H9 (cell line): ENCODE measurements around the gene MIPEP. TPM values are rescaled to one million over a fixed set of nuclear protein-coding genes. Genes with fewer than 3 reads are reported as not detected.

Source experiments
- DNase-seq: peaks from one replicate; pipeline ENCODE4 v3.0.0-alpha.2; 2017
- H2AFZ ChIP-seq: one replicate; pipeline ENCODE4 v1.6.1; 2013; ENCODE audit warnings: mild to moderate bottlenecking, low read length, control low read depth, moderate library complexity
- H2AK5ac ChIP-seq: 2 replicates; pipeline ENCODE4 v1.6.1; 2013; ENCODE audit warnings: low read length, control low read depth, mixed read lengths; ENCODE audit not compliant: insufficient read length
- H2BK120ac ChIP-seq: one replicate; pipeline ENCODE4 v1.6.1; 2013; ENCODE audit warnings: low read depth, mild to moderate bottlenecking, low read length, control low read depth, inconsistent platforms; ENCODE audit not compliant: poor library complexity, severe bottlenecking
- H2BK12ac ChIP-seq: 2 replicates; pipeline ENCODE4 v1.6.1; 2013; ENCODE audit warnings: low read length, control low read depth, mixed read lengths, low read depth; ENCODE audit not compliant: insufficient read length
- H2BK15ac ChIP-seq: 2 replicates; pipeline ENCODE4 v1.6.1; 2013; ENCODE audit warnings: low read depth, low read length, control low read depth
- H2BK20ac ChIP-seq: one replicate; pipeline ENCODE4 v1.6.1; 2013; ENCODE audit warnings: low read depth, mild to moderate bottlenecking, low read length, control low read depth, inconsistent platforms; ENCODE audit not compliant: poor library complexity, severe bottlenecking
- H2BK5ac ChIP-seq: 2 replicates; pipeline ENCODE4 v1.6.1; 2013; ENCODE audit warnings: low read length, control low read depth, mixed read lengths; ENCODE audit not compliant: insufficient read length
- H3K14ac ChIP-seq: 2 replicates; pipeline ENCODE4 v1.6.1; 2013; ENCODE audit warnings: low read length, control low read depth; ENCODE audit not compliant: insufficient read depth
- H3K18ac ChIP-seq: 2 replicates; pipeline ENCODE4 v1.6.1; 2013; ENCODE audit warnings: low read depth, mild to moderate bottlenecking, mixed read lengths, low read length, control low read depth; ENCODE audit not compliant: insufficient read length
- H3K23ac ChIP-seq: 2 replicates; pipeline ENCODE4 v1.6.1; 2013; ENCODE audit warnings: low read length, control low read depth, mixed read lengths, low read depth; ENCODE audit not compliant: insufficient read length
- H3K23me2 ChIP-seq: 2 replicates; pipeline ENCODE4 v1.6.1; 2013; ENCODE audit warnings: low read depth, mild to moderate bottlenecking, mixed read lengths, low read length, control low read depth; ENCODE audit not compliant: insufficient read length, poor library complexity, severe bottlenecking
- H3K27ac ChIP-seq: 2 replicates; pipeline ENCODE4 v1.5.1; 2013; ENCODE audit warnings: low read length, control low read depth, mixed read lengths, low read depth; ENCODE audit not compliant: insufficient read length
- H3K27me3 ChIP-seq: 2 replicates; pipeline ENCODE4 v1.6.1; 2013; ENCODE audit warnings: low read length, control low read depth, inconsistent platforms; ENCODE audit not compliant: insufficient read depth
- H3K4ac ChIP-seq: 2 replicates; pipeline ENCODE4 v1.6.1; 2013; ENCODE audit warnings: low read depth, mild to moderate bottlenecking, control low read depth, inconsistent platforms, low read length, moderate library complexity
- H3K4me1 ChIP-seq: 2 replicates; pipeline ENCODE4 v1.6.1; 2013; ENCODE audit warnings: low read length, control low read depth, inconsistent platforms; ENCODE audit not compliant: insufficient read depth
- H3K4me2 ChIP-seq: 2 replicates; pipeline ENCODE4 v1.6.1; 2013; ENCODE audit warnings: low read length, control low read depth, mixed read lengths; ENCODE audit not compliant: insufficient read length, insufficient read depth
- H3K56ac ChIP-seq: 2 replicates; pipeline ENCODE4 v1.6.1; 2013; ENCODE audit warnings: low read depth, mild to moderate bottlenecking, mixed read lengths, low read length, control low read depth; ENCODE audit not compliant: insufficient read length
- H3K79me1 ChIP-seq: 2 replicates; pipeline ENCODE4 v1.6.1; 2013; ENCODE audit warnings: low read depth, mild to moderate bottlenecking, moderate library complexity, low read length, control low read depth, inconsistent platforms; ENCODE audit not compliant: insufficient read depth, poor library complexity, severe bottlenecking
- H3K79me2 ChIP-seq: 2 replicates; pipeline ENCODE4 v1.6.1; 2013; ENCODE audit warnings: low read length, control low read depth, inconsistent platforms; ENCODE audit not compliant: insufficient read depth
- H3K9ac ChIP-seq: 2 replicates; pipeline ENCODE4 v1.6.1; 2013; ENCODE audit warnings: low read length, control low read depth, mixed read lengths; ENCODE audit not compliant: insufficient read length; ENCODE audit errors: extremely low read depth
- H3K9me3 ChIP-seq: one replicate; pipeline ENCODE4 v1.6.1; 2013; ENCODE audit warnings: low read depth, low read length, inconsistent platforms; ENCODE audit not compliant: control insufficient read depth
- H3T11ph ChIP-seq: one replicate; pipeline ENCODE4 v1.6.1; 2013; ENCODE audit warnings: mild to moderate bottlenecking, low read length, control low read depth, inconsistent platforms
- H4K20me1 ChIP-seq: one replicate; pipeline ENCODE4 v1.6.1; 2013; ENCODE audit not compliant: control insufficient read depth, insufficient read length, insufficient read depth
- H4K5ac ChIP-seq: 2 replicates; pipeline ENCODE4 v1.6.1; 2013; ENCODE audit warnings: low read depth, mild to moderate bottlenecking, mixed read lengths, low read length, control low read depth; ENCODE audit not compliant: insufficient read length
- H4K8ac ChIP-seq: replicated peaks from 2 replicates; pipeline ENCODE4 v1.6.1; 2013; ENCODE audit warnings: low read length, control low read depth, mixed read lengths, low read depth; ENCODE audit not compliant: insufficient read length
- H4K91ac ChIP-seq: 2 replicates; pipeline ENCODE4 v1.6.1; 2013; ENCODE audit warnings: low read depth, mild to moderate bottlenecking, moderate library complexity, mixed read lengths, low read length, control low read depth; ENCODE audit not compliant: insufficient read length
- H3K27ac Mint-ChIP-seq, 3 experiments: 2 replicates in 2 of 3; 3 replicates in 1 of 3; pipeline ENCODE4 v1.8.0; 2020 to 2021; ENCODE audit warnings: mixed read lengths in 3 of 3, mild to moderate bottlenecking in 1 of 3, moderate library complexity in 1 of 3
- H3K27me3 Mint-ChIP-seq: 2 replicates; pipeline ENCODE4 v1.8.0; 2021; ENCODE audit warnings: low read depth, mild to moderate bottlenecking, moderate library complexity, mixed read lengths
- H3K36me3 Mint-ChIP-seq, 3 experiments: 2 replicates in 2 of 3; 3 replicates in 1 of 3; pipeline ENCODE4 v1.8.0; 2020 to 2021; ENCODE audit warnings: low read depth in 3 of 3, mixed read lengths in 3 of 3; ENCODE audit not compliant: insufficient read depth in 1 of 3
- H3K4me1 Mint-ChIP-seq, 2 experiments: 2 replicates each; pipeline ENCODE4 v1.8.0; 2020; ENCODE audit warnings: mixed read lengths in 2 of 2
- H3K4me3 Mint-ChIP-seq, 2 experiments: 2 replicates in 1 of 2; 3 replicates in 1 of 2; pipeline ENCODE4 v1.8.0; 2020 to 2021; ENCODE audit warnings: mild to moderate bottlenecking in 2 of 2, mixed read lengths in 2 of 2, moderate library complexity in 1 of 2
- H3K9me3 Mint-ChIP-seq, 2 experiments: 2 replicates in 1 of 2; 3 replicates in 1 of 2; pipeline ENCODE4 v1.8.0; 2020; ENCODE audit warnings: mild to moderate bottlenecking in 2 of 2, mixed read lengths in 2 of 2, moderate library complexity in 1 of 2
- whole genome bisulfite sequencing: extraction: QIAGEN DNeasy Blood & Tissue Kit; methylation state at CpG from one replicate; pipeline ENCODE4 v1.1.7; 2013; ENCODE audit warnings: missing lambda C conversion rate, low lambda C conversion rate, mixed read lengths; ENCODE audit not compliant: insufficient read length; ENCODE audit errors: extremely low coverage; 5-methylcytosine and 5-hydroxymethylcytosine counted together
- total RNA-seq: library from RNA; stranded (reverse); gene quantifications from 2 replicates; pipeline ENCODE4 v1.2.1, GENCODE V29; 2021
- TF ChIP-seq, protein P1 (sequence below): fragments of 200-600 bp; sonication (generic); conservative IDR thresholded peaks from 3 replicates; pipeline ENCODE4 v1.8.0; 2021; ENCODE audit warnings: antibody characterized with exemption, mild to moderate bottlenecking

The MIPEP gene
- total RNA-seq, 1 experiment from 2014 or later = 18.5 TPM

DNA sequence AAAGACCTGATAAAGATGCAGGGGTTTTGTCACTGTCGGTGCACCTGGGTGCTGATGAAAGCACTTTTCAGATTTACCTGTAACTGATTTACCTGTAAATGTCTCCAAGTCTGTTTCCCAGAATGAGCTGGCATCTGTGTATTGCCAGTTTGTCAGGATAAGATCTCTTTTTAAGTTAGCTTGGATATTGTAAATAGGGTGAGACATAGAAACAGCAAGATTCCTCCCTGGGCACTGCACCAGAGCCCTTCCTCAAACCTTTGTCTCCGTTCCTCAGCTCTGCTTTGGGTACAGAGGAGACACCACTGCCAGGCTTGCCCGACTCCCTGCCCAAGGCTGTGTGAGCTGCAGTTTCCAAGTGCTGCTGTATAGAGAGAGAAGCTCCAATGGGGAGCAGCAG lies 160.4 kb downstream of the MIPEP start:
- no peak overlapping the region for H3K18ac ChIP-seq
- H2AFZ ChIP-seq = no peak overlapping the region
- H3K4me3 Mint-ChIP-seq = no peak overlapping the region

More for the DNA sequence above, 160.4 kb downstream of the MIPEP start:
- Histone ChIP-seq H4K91ac (no peak overlapping the region), H2AK5ac (no peak overlapping the region), H2BK20ac (no peak overlapping the region), H3K4me1 (no peaks in the 10 kb centered on the region; the same call in 1 of the 2 replicates), H3K56ac (no peak overlapping the region), H3K27ac (no peak overlapping the region), H4K8ac (no peak overlapping the region), H3K4me2 (no peak overlapping the region), H3K79me1 (no peaks in the 10 kb centered on the region), H3T11ph (no peak overlapping the region), H3K4ac (no peak overlapping the region), H3K23ac (no peak overlapping the region), H2BK15ac (no peak overlapping the region), H2BK12ac (no peak overlapping the region), H3K9ac (no peak overlapping the region), H3K23me2 (no peaks in the 10 kb centered on the region), H4K20me1 (no peaks in the 10 kb centered on the region), H3K9me3 (no peaks in the 10 kb centered on the region), H3K79me2 (no peaks in the 10 kb centered on the region), H3K27me3 (no peaks in the 10 kb centered on the region), H3K14ac (no peak overlapping the region; the same call in 1 of the 2 replicates), H2BK120ac (no peak overlapping the region), H2BK5ac (no peak overlapping the region), H4K5ac (no peak overlapping the region)
- WGBS = no CpG with 5 or more reads among the region's 3 CpGs
- Mint-ChIP-seq H3K9me3 (no peaks in the 10 kb centered on the region), H3K27me3 (no peaks in the 10 kb centered on the region), H3K36me3 (peaks cover 0 to 2% (median 2%) of the 10 kb centered on the region in 3 experiments; a peak in 2 of 7 replicates), H3K4me1 (peaks cover 12 to 13% of the 10 kb centered on the region in 2 experiments), H3K27ac (peak overlapping the region in 2 of 3 experiments; percentile 64 to 90; a peak in 1 of 7 replicates)
- TF ChIP-seq, protein P1, sequence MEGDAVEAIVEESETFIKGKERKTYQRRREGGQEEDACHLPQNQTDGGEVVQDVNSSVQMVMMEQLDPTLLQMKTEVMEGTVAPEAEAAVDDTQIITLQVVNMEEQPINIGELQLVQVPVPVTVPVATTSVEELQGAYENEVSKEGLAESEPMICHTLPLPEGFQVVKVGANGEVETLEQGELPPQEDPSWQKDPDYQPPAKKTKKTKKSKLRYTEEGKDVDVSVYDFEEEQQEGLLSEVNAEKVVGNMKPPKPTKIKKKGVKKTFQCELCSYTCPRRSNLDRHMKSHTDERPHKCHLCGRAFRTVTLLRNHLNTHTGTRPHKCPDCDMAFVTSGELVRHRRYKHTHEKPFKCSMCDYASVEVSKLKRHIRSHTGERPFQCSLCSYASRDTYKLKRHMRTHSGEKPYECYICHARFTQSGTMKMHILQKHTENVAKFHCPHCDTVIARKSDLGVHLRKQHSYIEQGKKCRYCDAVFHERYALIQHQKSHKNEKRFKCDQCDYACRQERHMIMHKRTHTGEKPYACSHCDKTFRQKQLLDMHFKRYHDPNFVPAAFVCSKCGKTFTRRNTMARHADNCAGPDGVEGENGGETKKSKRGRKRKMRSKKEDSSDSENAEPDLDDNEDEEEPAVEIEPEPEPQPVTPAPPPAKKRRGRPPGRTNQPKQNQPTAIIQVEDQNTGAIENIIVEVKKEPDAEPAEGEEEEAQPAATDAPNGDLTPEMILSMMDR = no peak
- DNase-seq = no peak
